ENCODE measurements around the gene SEMA5A.

The SEMA5A gene

DNA sequence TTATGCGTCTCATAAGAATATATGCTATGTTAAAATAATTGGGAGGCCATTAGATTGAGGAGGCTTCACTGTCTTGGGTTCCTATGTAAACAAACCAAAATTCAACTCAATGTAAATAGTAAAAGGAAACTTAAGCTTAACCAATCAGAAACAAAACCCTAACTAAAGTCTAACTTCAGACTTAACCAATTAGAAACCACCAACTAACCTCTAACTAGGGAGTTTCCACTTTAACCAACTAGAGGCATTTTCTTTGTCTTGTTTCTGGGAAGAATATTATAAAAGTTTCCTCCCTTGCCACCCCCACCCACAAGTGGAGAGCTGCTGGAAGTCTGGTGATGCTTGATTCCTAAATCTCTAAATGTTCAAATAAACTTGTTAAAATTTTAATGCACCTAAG lies 214.5 kb downstream of the SEMA5A start:
- Histone ChIP-seq H3K9me3 (ENCODE audit: insufficient read depth, low read depth, low read length) (no peaks in the 10 kb centered on the region), H3K27ac (ENCODE audit: low read length) (no peak overlapping the region), H3K9ac (ENCODE audit: low read depth, low read length) (no peak overlapping the region), H3K27me3 (ENCODE audit: insufficient read depth, low read length) (no peaks in the 10 kb centered on the region), H3K4me3 (ENCODE audit: low read length) (no peak overlapping the region), H3K36me3 (ENCODE audit: insufficient read depth, low read depth, low read length) (no peaks in the 10 kb centered on the region), H3K4me1 (ENCODE audit: insufficient read depth, low read length) (no peaks in the 10 kb centered on the region)

DNA sequence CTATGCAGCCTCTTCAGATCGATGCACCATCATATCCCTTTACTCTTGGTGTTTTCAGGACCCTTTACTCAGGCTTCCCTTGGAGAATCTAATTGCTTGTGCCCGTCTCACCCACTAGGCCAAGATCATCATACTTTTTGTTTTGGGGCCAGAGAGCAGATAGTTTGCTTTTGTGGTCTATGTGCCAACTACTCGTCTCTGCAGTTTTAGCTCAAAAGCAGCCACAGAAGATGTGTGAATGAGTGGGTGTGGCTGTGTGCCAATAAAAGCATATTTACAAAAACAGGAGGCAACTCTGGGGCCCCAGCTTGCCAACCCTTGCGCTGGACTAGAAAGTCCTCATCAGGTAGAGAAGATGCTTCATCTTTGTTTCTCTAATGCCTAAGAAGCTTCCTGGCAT lies 216.8 kb downstream of the SEMA5A start:
- H3K9ac ChIP-seq (ENCODE audit: low read depth, low read length), result no peak overlapping the region
- no peak overlapping the region for H3K4me3 ChIP-seq (ENCODE audit: low read length)
- H3K9me3 ChIP-seq (ENCODE audit: insufficient read depth, low read depth, low read length), result no peaks in the 10 kb centered on the region
- H3K36me3 ChIP-seq (ENCODE audit: insufficient read depth, low read depth, low read length), result no peaks in the 10 kb centered on the region
- no peaks in the 10 kb centered on the region for H3K4me1 ChIP-seq (ENCODE audit: insufficient read depth, low read length)
- no peaks in the 10 kb centered on the region for H3K27me3 ChIP-seq (ENCODE audit: insufficient read depth, low read length)
- H3K27ac ChIP-seq (ENCODE audit: low read length), result no peak overlapping the region

DNA sequence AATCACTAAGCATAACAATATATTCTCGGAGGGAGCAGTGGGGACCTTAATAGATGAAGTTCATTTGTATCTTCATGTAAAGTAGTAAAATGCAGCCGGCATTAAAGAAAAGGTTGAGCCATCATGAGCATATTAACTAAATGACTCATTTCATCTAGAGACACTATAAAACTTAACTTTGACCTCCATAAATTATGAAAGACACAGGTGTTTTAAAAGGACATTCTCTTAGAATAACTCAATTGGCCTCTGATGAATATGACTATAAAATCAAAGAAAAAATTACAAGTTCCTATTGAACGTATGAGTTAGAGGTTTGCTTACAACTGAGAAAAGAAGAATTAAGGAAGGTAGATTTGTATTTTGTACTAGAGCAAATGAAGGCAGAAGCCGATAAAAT lies 220.3 kb downstream of the SEMA5A start:
- Histone ChIP-seq H3K4me3 (ENCODE audit: low read length) (no peak overlapping the region), H3K27ac (ENCODE audit: low read length) (no peak overlapping the region), H3K9me3 (ENCODE audit: insufficient read depth, low read depth, low read length) (no peaks in the 10 kb centered on the region), H3K27me3 (ENCODE audit: insufficient read depth, low read length) (no peaks in the 10 kb centered on the region), H3K4me1 (ENCODE audit: insufficient read depth, low read length) (no peaks in the 10 kb centered on the region), H3K9ac (ENCODE audit: low read depth, low read length) (no peak overlapping the region), H3K36me3 (ENCODE audit: insufficient read depth, low read depth, low read length) (no peaks in the 10 kb centered on the region)

DNA sequence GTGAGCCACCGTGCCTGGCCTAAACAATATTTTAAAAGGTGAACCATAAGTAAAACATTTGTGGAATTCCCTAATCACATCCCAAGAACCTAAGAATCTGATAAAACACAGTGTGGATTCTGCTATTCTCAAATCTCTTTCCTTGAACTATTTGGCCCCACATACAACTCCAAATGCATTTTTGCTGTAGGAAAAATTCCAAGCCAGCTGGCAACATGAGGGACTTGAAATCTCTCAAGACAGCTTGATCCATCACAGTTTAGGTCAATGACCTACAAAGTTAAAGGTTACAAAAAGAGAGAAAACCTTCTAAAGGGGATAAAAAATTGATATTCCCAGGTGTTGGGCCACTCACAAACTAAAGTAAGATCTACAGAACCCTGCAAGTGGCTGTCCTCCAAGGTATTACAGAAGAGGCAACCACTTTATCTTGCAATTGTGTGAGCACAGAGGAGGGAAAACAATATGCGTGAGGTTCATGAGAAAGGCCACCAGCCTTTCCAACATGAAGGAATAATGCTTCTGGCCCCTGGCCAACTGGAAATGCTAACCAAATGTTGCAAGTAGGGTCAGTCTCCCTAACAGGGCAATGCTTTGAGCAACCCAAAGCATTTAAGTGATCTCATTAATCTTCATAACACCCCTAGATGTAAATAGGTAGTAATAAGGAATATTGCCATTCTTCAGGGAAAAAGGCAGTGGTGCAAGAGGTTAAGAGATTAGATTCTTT lies 221.4 kb downstream of the SEMA5A start:
- no peak overlapping the region for H3K9ac ChIP-seq (ENCODE audit: low read depth, low read length)

DNA sequence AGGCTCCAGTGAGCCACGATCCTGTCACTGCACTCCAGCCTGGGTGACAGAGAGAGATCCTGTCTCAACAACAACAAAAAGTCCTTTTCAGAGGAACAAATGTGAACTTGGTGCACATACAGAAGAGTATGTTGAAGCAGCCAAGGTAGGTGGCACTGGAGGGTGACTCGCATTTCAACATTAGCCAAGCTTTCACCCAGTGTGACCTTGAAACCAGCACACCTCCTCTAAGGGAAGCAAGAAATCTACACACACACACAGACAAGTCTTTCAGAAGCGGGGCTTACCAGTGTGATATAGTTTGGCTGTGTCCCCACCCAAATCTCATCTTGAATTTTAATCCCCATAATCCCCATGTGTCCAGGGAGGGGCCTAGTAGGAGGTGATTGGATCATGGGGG lies 225.2 kb downstream of the SEMA5A start:
- Histone ChIP-seq H3K9ac (ENCODE audit: low read depth, low read length) (no peak overlapping the region), H3K27ac (ENCODE audit: low read length) (no peak overlapping the region), H3K27me3 (ENCODE audit: insufficient read depth, low read length) (no peaks in the 10 kb centered on the region), H3K36me3 (ENCODE audit: insufficient read depth, low read depth, low read length) (no peaks in the 10 kb centered on the region), H3K9me3 (ENCODE audit: insufficient read depth, low read depth, low read length) (no peaks in the 10 kb centered on the region), H3K4me3 (ENCODE audit: low read length) (no peak overlapping the region), H3K4me1 (ENCODE audit: insufficient read depth, low read length) (no peaks in the 10 kb centered on the region)

More for the DNA sequence above, 221.4 kb downstream of the SEMA5A start:
- Histone ChIP-seq H3K36me3 (ENCODE audit: insufficient read depth, low read depth, low read length) (no peaks in the 10 kb centered on the region), H3K27ac (ENCODE audit: low read length) (no peak overlapping the region), H3K4me1 (ENCODE audit: insufficient read depth, low read length) (no peaks in the 10 kb centered on the region), H3K27me3 (ENCODE audit: insufficient read depth, low read length) (no peaks in the 10 kb centered on the region), H3K9me3 (ENCODE audit: insufficient read depth, low read depth, low read length) (no peaks in the 10 kb centered on the region), H3K4me3 (ENCODE audit: low read length) (no peak overlapping the region)

DNA sequence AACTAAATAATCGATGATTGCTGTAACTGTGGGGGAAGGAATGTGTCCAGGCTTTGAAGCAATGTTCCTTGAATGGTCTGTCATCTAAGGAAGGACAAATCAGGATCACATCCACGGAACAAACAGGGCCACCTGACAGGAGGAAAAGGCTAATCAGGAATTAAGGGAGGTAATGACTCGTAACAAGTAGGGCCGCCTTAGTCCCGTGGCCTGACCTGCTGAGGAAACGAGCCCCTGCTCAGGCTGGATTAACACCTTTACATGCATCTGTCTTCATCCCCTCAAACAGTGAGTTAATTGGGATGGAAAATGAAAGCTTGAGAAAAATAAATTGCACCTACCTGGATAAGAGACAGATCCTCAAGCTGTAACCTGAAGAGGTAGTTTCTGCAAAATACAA lies 227.8 kb downstream of the SEMA5A start:
- Histone ChIP-seq H3K27me3 (ENCODE audit: insufficient read depth, low read length) (no peaks in the 10 kb centered on the region), H3K36me3 (ENCODE audit: insufficient read depth, low read depth, low read length) (no peaks in the 10 kb centered on the region), H3K9ac (ENCODE audit: low read depth, low read length) (no peak overlapping the region), H3K4me1 (ENCODE audit: insufficient read depth, low read length) (no peaks in the 10 kb centered on the region), H3K9me3 (ENCODE audit: insufficient read depth, low read depth, low read length) (no peaks in the 10 kb centered on the region), H3K4me3 (ENCODE audit: low read length) (no peak overlapping the region), H3K27ac (ENCODE audit: low read length) (no peak overlapping the region)

DNA sequence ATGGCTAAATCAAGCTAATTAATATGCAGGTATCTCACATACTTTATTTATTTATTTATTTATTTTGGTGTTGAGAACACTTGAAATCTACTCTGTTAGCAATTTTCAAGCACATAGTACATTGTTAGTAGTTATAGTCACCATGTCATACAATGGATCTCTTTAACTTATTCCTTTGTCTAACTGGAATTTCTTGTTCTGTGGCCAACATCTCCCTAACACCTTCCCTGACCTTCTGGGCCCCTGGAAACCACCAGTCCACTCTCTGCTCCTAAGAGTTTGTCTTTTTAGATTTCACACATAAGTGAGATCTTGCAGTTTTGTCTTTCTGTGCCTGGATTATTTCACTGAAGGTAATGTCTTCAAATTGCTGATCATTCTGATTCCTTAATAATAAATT lies 229.1 kb downstream of the SEMA5A start:
- no peaks in the 10 kb centered on the region for H3K4me1 ChIP-seq (ENCODE audit: insufficient read depth, low read length)
- no peak overlapping the region for H3K27ac ChIP-seq (ENCODE audit: low read length)

DNA sequence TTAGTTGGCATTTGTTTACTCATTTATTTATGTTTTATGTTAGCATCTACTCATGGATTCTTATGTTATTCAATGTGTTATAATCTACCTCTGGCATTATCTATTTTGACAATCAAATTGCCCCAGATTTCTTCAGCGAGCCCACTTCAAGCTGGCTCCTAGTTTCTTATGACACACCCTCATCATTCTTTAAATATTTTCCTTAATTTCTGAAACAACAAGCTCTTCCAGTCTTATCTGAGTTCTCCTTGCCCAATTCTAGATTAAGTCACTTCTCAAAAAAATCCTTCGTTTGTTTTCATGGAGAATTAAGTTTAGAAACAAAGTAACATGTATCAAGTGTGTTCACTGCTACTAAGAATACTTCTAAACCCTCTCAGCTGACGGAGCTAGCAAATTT lies 229.8 kb downstream of the SEMA5A start:
- H3K9me3 ChIP-seq (ENCODE audit: insufficient read depth, low read depth, low read length), result no peaks in the 10 kb centered on the region
- no peaks in the 10 kb centered on the region for H3K36me3 ChIP-seq (ENCODE audit: insufficient read depth, low read depth, low read length)
- no peak overlapping the region for H3K4me3 ChIP-seq (ENCODE audit: low read length)
- H3K9ac ChIP-seq (ENCODE audit: low read depth, low read length), result no peak overlapping the region
- no peak overlapping the region for H3K27ac ChIP-seq (ENCODE audit: low read length)
- no peaks in the 10 kb centered on the region for H3K4me1 ChIP-seq (ENCODE audit: insufficient read depth, low read length)
- H3K27me3 ChIP-seq (ENCODE audit: insufficient read depth, low read length), result no peaks in the 10 kb centered on the region

More for the DNA sequence above, 229.1 kb downstream of the SEMA5A start:
- Histone ChIP-seq H3K36me3 (ENCODE audit: insufficient read depth, low read depth, low read length) (no peaks in the 10 kb centered on the region), H3K27me3 (ENCODE audit: insufficient read depth, low read length) (no peaks in the 10 kb centered on the region), H3K4me3 (ENCODE audit: low read length) (no peak overlapping the region), H3K9ac (ENCODE audit: low read depth, low read length) (no peak overlapping the region), H3K9me3 (ENCODE audit: insufficient read depth, low read depth, low read length) (no peaks in the 10 kb centered on the region)

DNA sequence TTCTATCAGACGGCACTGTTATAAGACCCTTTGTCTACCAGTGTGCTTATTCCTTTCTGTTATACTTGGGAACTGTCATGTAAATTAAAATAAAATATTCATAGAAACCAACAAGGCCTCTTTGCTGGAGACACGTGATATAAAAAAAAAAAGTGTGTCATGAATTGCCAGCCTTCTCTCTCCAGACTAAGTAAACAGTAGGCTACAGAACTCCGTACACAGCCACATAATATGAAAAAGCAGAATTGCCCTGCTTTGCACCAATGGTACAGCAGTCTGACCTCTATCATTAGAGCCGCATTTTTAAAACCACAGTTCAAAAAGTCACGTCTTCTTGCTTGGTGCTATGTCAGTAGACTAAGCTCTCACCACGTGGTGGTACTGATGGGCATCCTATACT lies 231.3 kb downstream of the SEMA5A start:
- Histone ChIP-seq H3K4me3 (ENCODE audit: low read length) (no peak overlapping the region), H3K36me3 (ENCODE audit: insufficient read depth, low read depth, low read length) (no peaks in the 10 kb centered on the region), H3K27ac (ENCODE audit: low read length) (no peak overlapping the region), H3K27me3 (ENCODE audit: insufficient read depth, low read length) (no peaks in the 10 kb centered on the region), H3K4me1 (ENCODE audit: insufficient read depth, low read length) (no peaks in the 10 kb centered on the region), H3K9me3 (ENCODE audit: insufficient read depth, low read depth, low read length) (no peaks in the 10 kb centered on the region), H3K9ac (ENCODE audit: low read depth, low read length) (no peak overlapping the region)

DNA sequence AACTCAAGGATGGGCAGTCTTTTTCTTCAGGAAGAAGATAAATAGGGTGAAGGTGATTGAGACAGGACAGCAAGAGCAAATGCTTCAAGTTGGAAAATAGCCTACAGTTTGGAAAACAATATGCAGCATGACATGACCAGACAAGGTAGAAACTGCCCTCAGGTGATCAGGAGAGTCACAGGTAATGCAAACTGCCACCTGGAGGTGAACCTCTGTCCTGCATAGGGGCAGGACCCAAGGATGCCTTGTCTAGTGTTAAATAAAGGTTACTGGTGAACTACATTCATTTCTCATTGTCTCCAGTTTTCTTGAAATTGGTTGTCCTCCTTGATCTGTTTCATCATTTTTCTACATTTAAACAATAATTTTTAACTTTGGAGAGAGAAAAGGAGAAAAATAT lies 232.1 kb downstream of the SEMA5A start:
- Histone ChIP-seq H3K4me1 (ENCODE audit: insufficient read depth, low read length) (no peaks in the 10 kb centered on the region), H3K4me3 (ENCODE audit: low read length) (no peak overlapping the region), H3K27me3 (ENCODE audit: insufficient read depth, low read length) (no peaks in the 10 kb centered on the region), H3K9ac (ENCODE audit: low read depth, low read length) (no peak overlapping the region), H3K9me3 (ENCODE audit: insufficient read depth, low read depth, low read length) (no peaks in the 10 kb centered on the region), H3K27ac (ENCODE audit: low read length) (no peak overlapping the region), H3K36me3 (ENCODE audit: insufficient read depth, low read depth, low read length) (no peaks in the 10 kb centered on the region)

DNA sequence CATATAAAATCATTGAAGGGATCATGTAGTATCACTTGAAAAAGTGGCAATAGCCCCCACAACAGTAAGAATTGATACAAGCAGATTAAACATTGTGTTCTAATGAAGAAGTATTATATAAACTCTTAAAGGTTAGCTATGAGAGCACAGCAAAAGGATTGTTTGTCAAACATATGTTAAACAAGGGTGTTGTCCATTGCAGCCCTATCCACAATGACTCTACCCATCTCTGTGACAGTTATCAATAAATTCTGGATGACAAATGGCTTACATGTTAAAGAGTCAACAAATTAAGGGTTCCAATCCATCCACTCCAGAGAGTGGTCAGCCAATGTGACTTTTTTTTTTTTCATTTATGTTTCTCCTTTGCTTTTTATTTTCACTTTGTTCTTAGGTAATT lies 238.7 kb downstream of the SEMA5A start:
- Histone ChIP-seq H3K4me1 (ENCODE audit: insufficient read depth, low read length) (no peaks in the 10 kb centered on the region), H3K9ac (ENCODE audit: low read depth, low read length) (no peak overlapping the region), H3K36me3 (ENCODE audit: insufficient read depth, low read depth, low read length) (no peaks in the 10 kb centered on the region), H3K27ac (ENCODE audit: low read length) (no peak overlapping the region), H3K27me3 (ENCODE audit: insufficient read depth, low read length) (no peaks in the 10 kb centered on the region), H3K4me3 (ENCODE audit: low read length) (no peak overlapping the region), H3K9me3 (ENCODE audit: insufficient read depth, low read depth, low read length) (no peaks in the 10 kb centered on the region)

DNA sequence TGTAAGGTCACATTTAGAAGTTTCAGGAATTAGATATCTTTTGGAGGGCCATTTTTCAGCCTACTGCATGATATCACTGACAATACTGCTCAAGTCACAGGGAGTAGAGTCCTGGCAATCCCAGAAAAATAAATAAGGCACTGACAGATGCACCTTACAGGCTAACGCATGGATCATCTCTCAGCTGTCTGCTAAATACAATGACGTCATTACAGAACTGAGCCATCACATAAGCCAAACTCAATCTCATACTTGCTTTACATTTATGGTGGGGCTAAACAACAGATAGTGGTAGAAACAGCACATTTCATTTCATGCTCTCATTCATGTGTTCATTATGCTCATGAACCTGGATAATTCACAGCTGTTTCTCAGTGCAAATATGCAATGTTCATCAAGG lies 243.7 kb downstream of the SEMA5A start:
- Histone ChIP-seq H3K9me3 (ENCODE audit: insufficient read depth, low read depth, low read length) (no peaks in the 10 kb centered on the region), H3K9ac (ENCODE audit: low read depth, low read length) (no peak overlapping the region), H3K36me3 (ENCODE audit: insufficient read depth, low read depth, low read length) (no peaks in the 10 kb centered on the region), H3K4me3 (ENCODE audit: low read length) (no peak overlapping the region), H3K4me1 (ENCODE audit: insufficient read depth, low read length) (no peaks in the 10 kb centered on the region), H3K27me3 (ENCODE audit: insufficient read depth, low read length) (no peaks in the 10 kb centered on the region), H3K27ac (ENCODE audit: low read length) (no peak overlapping the region)
